PC-9 (cell line): Measurements from ENCODE around the gene ANKRD52. TPM values are rescaled to one million over a fixed set of nuclear protein-coding genes. Genes with fewer than 3 reads are reported as not detected.

Source experiments
- total RNA-seq: library from RNA; stranded (reverse); gene quantifications from 2 replicates; pipeline ENCODE4 v1.2.3, GENCODE V29; 2021

Gene ANKRD52
- total RNA-seq, 1 experiment from 2014 or later: 59.4 TPM

Other genes with a start within 250 kb of the ANKRD52 start
- gene IKZF4, start 237.3 kb downstream of the ANKRD52 start, total RNA-seq: 7.4 and 9.6 TPM in 2 replicates
- gene RPS26, start 216.5 kb downstream of the ANKRD52 start, total RNA-seq: 25.2 and 43.3 TPM in 2 replicates
- gene ERBB3, start 178.2 kb downstream of the ANKRD52 start, total RNA-seq: 127 and 145 TPM in 2 replicates
- gene PA2G4, start 153.8 kb downstream of the ANKRD52 start, total RNA-seq: 120 and 159 TPM in 2 replicates
- gene RPL41, start 141.8 kb downstream of the ANKRD52 start, total RNA-seq: 3,423 and 4,460 TPM in 2 replicates
- 4.4 and 6.5 TPM in 2 replicates for gene ZC3H10, start 140.1 kb downstream of the ANKRD52 start, total RNA-seq
- gene ESYT1, start 130.1 kb downstream of the ANKRD52 start, total RNA-seq: 46.1 and 52.2 TPM in 2 replicates
- 120 and 121 TPM in 2 replicates for gene MYL6B, start 105.8 kb downstream of the ANKRD52 start, total RNA-seq
- 666 and 697 TPM in 2 replicates for gene MYL6, start 100.0 kb downstream of the ANKRD52 start, total RNA-seq
- 70.3 and 86.4 TPM in 2 replicates for gene SMARCC2, start 68.9 kb downstream of the ANKRD52 start, total RNA-seq
- 29.5 and 33.4 TPM in 2 replicates for gene RNF41, start 36.5 kb downstream of the ANKRD52 start, total RNA-seq
- gene NABP2, start 34.0 kb downstream of the ANKRD52 start, total RNA-seq: 58.2 and 68.5 TPM in 2 replicates
- 0.87 and 2.8 TPM in 2 replicates for gene SLC39A5, start 28.3 kb downstream of the ANKRD52 start, total RNA-seq
- 6.5 and 6.9 TPM in 2 replicates for gene COQ10A, start 8.6 kb upstream of the ANKRD52 start, total RNA-seq
- 203 and 205 TPM in 2 replicates for gene CS, start 41.9 kb upstream of the ANKRD52 start, total RNA-seq
- gene CNPY2, start 57.6 kb upstream of the ANKRD52 start, total RNA-seq: 78.2 and 82.1 TPM in 2 replicates
- gene PAN2, start 75.6 kb upstream of the ANKRD52 start, total RNA-seq: 78.1 and 82.8 TPM in 2 replicates
- gene IL23A, start 80.5 kb upstream of the ANKRD52 start, total RNA-seq: 2.9 and 3.0 TPM in 2 replicates
- gene STAT2, start 101.7 kb upstream of the ANKRD52 start, total RNA-seq: 76.6 and 80.8 TPM in 2 replicates
- not detected in 2 replicates for gene APOF, start 104.5 kb upstream of the ANKRD52 start, total RNA-seq
- gene TIMELESS, start 191.0 kb upstream of the ANKRD52 start, total RNA-seq: 27.1 and 30.9 TPM in 2 replicates
- gene MIP, start 196.3 kb upstream of the ANKRD52 start, total RNA-seq: not detected in 2 replicates
- 3.2 and 3.3 TPM in 2 replicates for gene SPRYD4, start 210.2 kb upstream of the ANKRD52 start, total RNA-seq
- 1.3 and 2.9 TPM in 2 replicates for gene GLS2, start 229.8 kb upstream of the ANKRD52 start, total RNA-seq